HG03460 (cell line): ENCODE data around the gene SLC16A4.

Source experiments
- ATAC-seq: cut with Tn5 transposase; IDR thresholded peaks from one replicate; pipeline ENCODE4 v1.9.1; 2021; ENCODE audit not compliant: unreplicated experiment

The SLC16A4 gene

DNA sequence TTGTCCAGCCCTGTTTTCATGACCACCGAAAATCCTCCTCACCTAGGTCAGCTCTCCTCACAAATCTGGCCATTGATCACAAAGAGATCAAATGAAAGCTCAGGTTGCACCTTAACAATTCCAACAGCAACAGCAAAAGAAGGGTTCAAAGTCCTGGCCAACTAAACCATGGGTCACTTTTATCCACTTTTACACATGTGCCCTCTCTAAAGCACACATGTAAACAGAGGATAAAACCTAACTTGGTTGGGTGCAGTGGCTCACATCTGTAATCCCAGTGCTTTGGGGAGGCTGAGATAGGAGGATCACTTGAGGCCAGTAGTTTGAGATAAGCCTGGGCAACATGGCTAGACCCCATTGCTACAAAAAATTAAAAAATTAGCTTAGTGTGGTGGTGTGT is 55.6 kb downstream of the SLC16A4 start:
- no peak for ATAC-seq

DNA sequence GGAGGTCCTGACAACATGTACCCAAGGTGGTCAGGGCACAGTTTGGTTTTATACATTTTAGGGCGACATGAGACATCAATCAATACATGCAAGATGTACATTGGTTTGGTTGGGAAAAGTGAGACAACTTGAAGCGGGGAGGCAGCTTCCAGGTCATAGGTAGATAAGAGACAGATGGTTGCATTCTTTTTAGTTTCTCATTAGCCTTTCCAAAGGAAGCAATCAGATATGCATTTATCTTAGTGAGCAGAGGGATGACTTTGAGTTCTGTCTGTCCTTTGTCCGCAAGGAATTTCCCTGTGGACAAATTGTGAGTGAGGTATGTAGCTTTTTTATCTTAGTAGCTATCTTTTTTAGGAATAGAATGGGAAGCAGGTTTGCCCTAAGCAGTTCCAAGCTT is 62.1 kb downstream of the SLC16A4 start:
- ATAC-seq = no peak

DNA sequence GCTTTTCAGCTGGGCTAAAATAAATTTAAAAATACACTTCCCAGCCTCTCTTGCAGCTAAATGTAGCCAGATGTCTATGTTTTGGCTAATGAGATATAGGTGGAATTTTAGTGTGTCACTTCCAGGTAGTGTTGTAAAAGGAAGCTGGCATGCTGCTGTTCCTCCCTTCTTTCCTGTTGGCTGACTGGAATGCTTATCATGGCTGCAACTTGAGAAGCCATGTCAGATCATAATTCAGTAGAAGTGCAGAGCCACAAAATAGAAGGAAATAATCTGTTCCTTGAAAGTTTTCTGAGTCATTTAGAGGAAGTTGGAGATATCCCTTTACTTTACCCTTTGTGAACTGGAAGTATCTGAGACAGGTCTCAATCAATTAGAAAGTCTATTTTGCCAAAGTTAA is 62.6 kb downstream of the SLC16A4 start:
- ATAC-seq = no peak

DNA sequence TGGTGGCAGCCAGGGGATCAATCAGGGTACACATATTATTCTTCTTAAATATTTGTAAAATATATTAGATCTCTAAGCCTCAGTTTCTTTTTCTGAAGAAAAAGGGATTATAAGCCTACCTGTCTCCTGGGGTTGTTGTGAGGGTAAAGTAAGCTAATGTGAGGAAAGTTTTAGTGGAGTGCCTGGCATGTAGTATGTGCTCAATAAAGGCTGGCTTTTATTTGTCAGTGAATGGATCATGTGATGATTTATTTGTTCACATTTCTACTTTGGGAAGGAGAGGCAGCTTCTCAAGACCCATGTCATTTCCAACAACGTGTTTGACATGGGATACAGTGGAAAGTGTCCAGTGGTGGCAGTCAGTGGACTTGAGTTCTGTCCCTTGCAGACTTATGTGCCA is 64.0 kb downstream of the SLC16A4 start:
- no peak for ATAC-seq

DNA sequence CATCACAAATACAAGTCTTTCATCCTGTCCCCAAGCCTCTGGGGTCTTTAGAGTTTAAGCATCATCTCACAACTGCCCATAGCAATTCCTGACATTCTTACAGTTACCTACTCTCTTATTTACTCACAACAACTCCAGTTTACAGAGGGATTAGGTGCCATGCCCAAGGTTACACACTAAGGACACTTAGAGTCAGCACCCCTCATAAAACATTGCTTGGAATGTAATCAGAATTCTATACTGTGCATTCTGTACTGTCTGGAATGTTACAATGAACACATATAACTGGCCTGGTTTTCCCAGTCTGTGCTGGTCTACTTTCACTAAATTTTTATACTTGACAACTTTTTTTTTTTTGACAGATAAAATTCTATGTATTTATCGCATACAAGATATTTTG is 66.2 kb downstream of the SLC16A4 start:
- ATAC-seq = no peak

DNA sequence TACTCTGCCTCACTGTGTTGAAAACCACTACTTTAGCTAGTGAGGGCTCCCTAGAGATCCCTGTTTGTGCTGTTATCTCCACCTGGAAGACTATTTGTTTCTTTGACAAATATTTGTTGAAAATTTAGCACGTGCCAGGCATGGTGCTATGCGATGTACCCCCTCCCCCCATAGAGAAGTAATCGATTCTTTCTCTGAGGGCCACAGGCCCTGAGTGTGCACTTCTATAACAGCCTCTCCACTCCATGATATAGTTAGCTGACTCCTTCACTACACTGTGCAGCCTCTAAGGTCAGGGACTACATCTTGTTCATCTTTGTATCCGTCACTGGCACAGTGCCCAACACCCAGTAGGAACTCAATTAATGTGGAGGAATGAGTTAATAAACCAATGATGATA is 69.0 kb downstream of the SLC16A4 start:
- ATAC-seq = no peak

DNA sequence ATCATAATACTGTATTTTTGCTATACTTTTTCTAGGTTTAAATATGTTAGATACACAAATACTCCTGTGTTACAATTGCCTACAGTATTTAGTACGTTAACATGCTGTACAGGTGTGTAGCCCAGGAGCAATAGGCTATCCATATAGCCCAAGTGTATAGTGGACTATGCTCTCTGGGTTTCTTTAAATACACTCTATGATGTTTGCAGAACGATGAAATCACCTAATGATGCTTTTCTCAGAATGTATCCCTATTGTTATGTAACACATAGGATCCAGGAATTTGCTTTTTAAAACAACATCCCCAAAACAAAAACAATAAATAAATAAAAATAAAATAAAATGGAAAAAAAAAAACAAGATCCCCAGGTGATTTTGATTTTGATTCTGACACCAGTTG is 69.8 kb downstream of the SLC16A4 start:
- no peak for ATAC-seq

DNA sequence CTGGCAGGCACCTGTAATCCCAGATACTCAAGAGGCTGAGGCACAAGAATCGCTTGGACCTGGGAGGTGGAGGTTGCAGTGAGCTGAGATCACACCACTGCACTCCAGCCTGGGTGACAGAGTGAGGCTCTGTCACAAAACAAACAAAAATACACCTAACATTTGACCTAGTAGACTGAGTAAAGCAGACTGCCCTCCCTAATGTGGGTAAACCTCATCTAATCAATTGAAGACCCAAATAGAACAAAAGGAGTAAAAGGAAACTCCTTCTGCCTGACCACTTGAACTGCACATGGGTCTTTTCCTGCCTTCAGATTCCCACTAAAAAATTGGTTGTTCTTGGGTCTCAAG is 70.7 kb downstream of the SLC16A4 start:
- ATAC-seq = no peak

DNA sequence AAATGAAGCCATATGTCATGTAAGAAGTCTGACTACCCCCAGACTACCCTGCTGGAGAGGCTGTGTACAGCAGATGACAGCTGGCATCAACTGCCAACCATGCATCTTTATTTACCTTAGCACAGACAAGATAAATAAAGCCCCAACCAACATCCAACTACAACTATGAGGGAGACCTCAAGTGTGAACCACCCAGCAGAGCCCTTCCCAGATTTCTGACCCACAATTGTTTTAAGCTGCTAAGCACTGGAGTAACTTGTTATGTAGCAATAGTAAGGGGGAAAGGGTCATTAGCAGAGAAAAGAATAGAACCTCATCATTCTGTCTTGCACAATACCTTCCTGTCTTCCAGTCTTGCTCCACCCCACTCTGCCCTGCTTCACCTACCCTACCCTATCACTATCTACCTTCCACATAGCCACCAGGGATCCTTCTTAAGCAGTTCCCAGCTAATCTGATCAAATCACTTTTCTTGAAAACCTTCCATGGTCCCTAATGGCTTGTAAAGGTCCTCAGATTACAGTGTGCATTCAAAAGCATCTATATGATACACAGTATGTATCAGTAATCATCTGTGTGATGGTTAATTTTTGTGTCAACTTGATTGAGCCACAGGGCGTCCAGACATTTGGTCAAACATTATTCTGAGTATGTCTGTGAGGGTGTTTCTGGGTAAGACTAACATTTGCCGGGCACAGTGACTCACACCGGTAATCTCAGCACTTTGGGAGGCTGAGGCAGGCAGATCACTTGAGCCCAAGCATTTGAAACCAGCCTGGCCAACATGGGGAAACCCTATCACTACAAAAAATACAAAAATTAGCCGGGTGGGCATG is 71.3 kb downstream of the SLC16A4 start:
- no peak for ATAC-seq

DNA sequence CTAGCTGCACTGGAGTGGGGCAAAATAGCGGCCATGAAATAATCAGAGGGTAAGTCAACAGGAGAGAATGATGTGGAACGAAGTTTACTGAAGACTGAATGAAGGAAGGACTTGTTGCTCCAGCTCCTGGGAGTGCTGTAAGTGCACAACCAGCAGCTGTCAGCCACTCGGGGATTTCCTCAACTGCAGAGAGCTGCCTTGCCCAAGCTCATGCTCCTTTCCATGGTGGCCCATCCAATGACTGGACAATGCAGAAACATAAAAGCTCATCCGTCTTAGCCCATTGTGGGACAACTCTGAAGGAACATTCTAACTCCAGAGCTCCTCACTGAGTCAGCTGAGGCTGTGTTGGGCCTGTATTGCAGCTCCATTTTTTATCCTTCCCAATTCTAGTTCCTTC is 72.8 kb downstream of the SLC16A4 start:
- no peak for ATAC-seq

DNA sequence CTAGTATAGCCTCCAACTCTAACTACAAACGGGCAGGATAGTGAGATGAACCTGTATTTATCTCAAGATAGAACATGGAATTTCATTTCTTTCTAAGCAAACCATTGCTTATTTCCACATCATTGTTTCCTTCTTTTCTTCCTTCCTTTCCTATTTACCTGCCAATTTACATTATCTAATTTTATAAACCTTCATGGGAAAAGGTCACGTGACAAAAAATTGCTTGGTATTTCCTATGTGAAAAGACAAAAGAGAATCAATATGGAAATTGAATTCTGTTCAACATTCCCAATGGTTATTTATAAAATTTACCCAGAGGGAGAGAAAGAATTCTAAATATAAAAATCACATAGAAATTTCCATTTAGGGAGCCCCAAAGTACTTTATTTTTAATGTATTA is 74.1 kb downstream of the SLC16A4 start:
- no peak for ATAC-seq
